GM12878 (cell line): ENCODE measurements around the gene SEC14L1. TPM values are rescaled to one million over a fixed set of nuclear protein-coding genes. Genes with fewer than 3 reads are reported as not detected.

Experiments
- BCL11A ChIP-seq: IDR thresholded peaks from 2 replicates; pipeline ENCODE4 v1.6.1; 2011; ENCODE audit warnings: low read depth, low read length
- BMI1 ChIP-seq: fragments of 450-650 bp; IDR thresholded peaks from 2 replicates; pipeline ENCODE4 v1.6.1; 2016; ENCODE audit warnings: mild to moderate bottlenecking, moderate library complexity, borderline replicate concordance
- BRCA1 ChIP-seq: IDR thresholded peaks from 2 replicates; pipeline ENCODE4 v1.6.1; 2011; ENCODE audit warnings: low read depth, low read length, improper control_type of control experiment
- CHD2 ChIP-seq: IDR thresholded peaks from 2 replicates; pipeline ENCODE4 v1.6.1; 2011; ENCODE audit warnings: low read depth, low read length, improper control_type of control experiment, borderline replicate concordance
- EGR1 ChIP-seq, 2 experiments: IDR thresholded peaks; 1 replicate in 1 of 2; 2 replicates in 1 of 2; pipeline ENCODE4 v1.6.1; 2011 to 2012; ENCODE audit warnings: low read depth in 2 of 2, low read length in 2 of 2, borderline replicate concordance in 1 of 2, mild to moderate bottlenecking in 1 of 2, moderate library complexity in 1 of 2
- EP300 ChIP-seq, 2 experiments: fragments of 150-350 bp in 1 of 2; IDR thresholded peaks; 2 replicates each; pipeline ENCODE4 v1.6.1; 2011 to 2012; ENCODE audit warnings: low read depth in 2 of 2, low read length in 2 of 2, borderline replicate concordance in 1 of 2, improper control_type of control experiment in 1 of 2, inconsistent platforms in 1 of 2; ENCODE audit not compliant: control insufficient read depth in 1 of 2
- EZH2 ChIP-seq: IDR thresholded peaks from 2 replicates; pipeline ENCODE4 v1.6.1; 2012; ENCODE audit warnings: low read depth, mild to moderate bottlenecking, control low read depth, inconsistent platforms, low read length, borderline replicate concordance; ENCODE audit not compliant: control insufficient read depth
- HCFC1 ChIP-seq: fragments of 150-350 bp; IDR thresholded peaks from 2 replicates; pipeline ENCODE4 v1.6.1; 2014; ENCODE audit warnings: low read length
- IRF5 ChIP-seq: fragments of 450-650 bp; IDR thresholded peaks from 2 replicates; pipeline ENCODE4 v1.6.1; 2017; ENCODE audit warnings: borderline replicate concordance
- JUNB ChIP-seq: IDR thresholded peaks from 2 replicates; pipeline ENCODE4 v1.6.1; 2016; ENCODE audit warnings: antibody characterized with exemption, mild to moderate bottlenecking
- JUND ChIP-seq: IDR thresholded peaks from 2 replicates; pipeline ENCODE4 v1.6.1; 2012; ENCODE audit warnings: low read depth, mild to moderate bottlenecking, low read length, improper control_type of control experiment, moderate library complexity
- KAT2A ChIP-seq: conservative IDR thresholded peaks from 2 replicates; pipeline ENCODE4 v1.6.1; 2011; ENCODE audit warnings: low read depth, low read length; ENCODE audit not compliant: control insufficient read depth
- KDM1A ChIP-seq: fragments of 200-600 bp; sonication (generic); IDR thresholded peaks from 2 replicates; pipeline ENCODE4 v1.6.1; 2016; ENCODE audit warnings: borderline replicate concordance
- KLF5 ChIP-seq: fragments of 450-650 bp; IDR thresholded peaks from 2 replicates; pipeline ENCODE4 v1.6.1; 2014; ENCODE audit warnings: mild to moderate bottlenecking; ENCODE audit not compliant: partially characterized antibody
- MEF2A ChIP-seq: IDR thresholded peaks from 2 replicates; pipeline ENCODE4 v1.6.1; 2011; ENCODE audit warnings: low read depth, mild to moderate bottlenecking, low read length, moderate library complexity; ENCODE audit not compliant: insufficient read depth
- MLLT1 ChIP-seq: fragments of 450-650 bp; IDR thresholded peaks from 2 replicates; pipeline ENCODE4 v1.6.1; 2016; ENCODE audit warnings: mild to moderate bottlenecking
- MTA3 ChIP-seq: IDR thresholded peaks from 2 replicates; pipeline ENCODE4 v1.6.1; 2012; ENCODE audit warnings: low read length, inconsistent platforms, borderline replicate concordance
- RELA ChIP-seq: fragments of 450-650 bp; IDR thresholded peaks from 2 replicates; pipeline ENCODE4 v1.8.0; 2014; ENCODE audit warnings: borderline replicate concordance; ENCODE audit not compliant: partially characterized antibody
- RFX5 ChIP-seq: IDR thresholded peaks from 2 replicates; pipeline ENCODE4 v1.6.1; 2011; ENCODE audit warnings: low read depth, low read length, improper control_type of control experiment
- TARDBP ChIP-seq: IDR thresholded peaks from 2 replicates; pipeline ENCODE4 v1.6.1; 2016; ENCODE audit warnings: borderline replicate concordance
- USF1 ChIP-seq: IDR thresholded peaks from 2 replicates; pipeline ENCODE4 v1.6.1; 2011; ENCODE audit warnings: borderline replicate concordance, low read depth, mild to moderate bottlenecking, moderate library complexity, mixed read lengths, low read length; ENCODE audit not compliant: insufficient read depth; ENCODE audit errors: extremely low read length
- polyA plus RNA-seq, 11 experiments: library from polyadenylated mRNA; depleted of rRNA in 4 of 11; unstranded in 6 of 11; stranded (reverse) in 5 of 11; fragments of >200 nt; fragmentation: Nextera tagmentation in 4 of 11; fragmentation: Illumina TruSeq in 1 of 11; extraction: Ambion mirVana in 4 of 11; extraction: Trizol in 1 of 11; gene quantifications; 1 replicate in 1 of 11; 2 replicates in 10 of 11; pipeline versions ENCODE4 v1.2.1 to v1.2.3, GENCODE V29; 2011 to 2016; ENCODE audit warnings: inconsistent platforms in 2 of 11, missing spikeins in 2 of 11, low read depth in 1 of 11
- total RNA-seq, 4 experiments: library from RNA; depleted of rRNA in 3 of 4; stranded (reverse); fragments of >200 nt in 3 of 4; fragmentation: Illumina TruSeq in 1 of 4; extraction: Trizol in 1 of 4; gene quantifications; 2 replicates each; pipeline versions ENCODE4 v1.2.1 to v1.2.3, GENCODE V29; 2013 to 2021
- TF ChIP-seq, protein P1 (sequence below): IDR thresholded peaks from 2 replicates; pipeline ENCODE4 v1.6.1; 2011; ENCODE audit warnings: borderline replicate concordance, low read depth, mild to moderate bottlenecking, moderate library complexity, low read length; ENCODE audit not compliant: insufficient read depth, poor library complexity, severe bottlenecking

The SEC14L1 gene
- total and polyA plus RNA-seq, 10 of the 15 experiments (the other 5 are each of a cell fraction or from before 2014, with no cell fraction given): 6.3 to 66.1 (median 33.5) TPM

- TF ChIP-seq EP300 (IDR thresholded peaks at IDR 0.05; ENCODE audit: borderline replicate concordance in 1 of 2, control insufficient read depth in 1 of 2, low read depth in 2 of 2, low read length in 2 of 2): peak in 1 of 2 experiments; percentile 56; a peak in 2 of 4 replicates
- TF ChIP-seq JUNB: peak; percentile 68
- 0 out of 2 replicates have a peak, but pooled peaks have one; percentile 27 for TF ChIP-seq BCL11A
- peak; percentile 21 for TF ChIP-seq RELA
- TF ChIP-seq RFX5: no peak
- no peak for TF ChIP-seq EGR1 (IDR thresholded peaks at IDR 0.05; ENCODE audit: borderline replicate concordance in 1 of 2, low read depth in 2 of 2, low read length in 2 of 2)
- no peak for TF ChIP-seq KLF5
- TF ChIP-seq MLLT1: no peak
- TF ChIP-seq USF1: no peak
- TF ChIP-seq MEF2A: 0 out of 2 replicates have a peak, but pooled peaks have one; percentile 19
- TF ChIP-seq JUND: no peak
- no peak for TF ChIP-seq KAT2A
- TF ChIP-seq MTA3: 0 out of 2 replicates have a peak, but pooled peaks have one; percentile 63
- TF ChIP-seq BMI1: no peak
- TF ChIP-seq HCFC1: no peak
- TF ChIP-seq TARDBP: no peak
- no peak for TF ChIP-seq CHD2
- no peak for TF ChIP-seq IRF5
- TF ChIP-seq, protein P1, sequence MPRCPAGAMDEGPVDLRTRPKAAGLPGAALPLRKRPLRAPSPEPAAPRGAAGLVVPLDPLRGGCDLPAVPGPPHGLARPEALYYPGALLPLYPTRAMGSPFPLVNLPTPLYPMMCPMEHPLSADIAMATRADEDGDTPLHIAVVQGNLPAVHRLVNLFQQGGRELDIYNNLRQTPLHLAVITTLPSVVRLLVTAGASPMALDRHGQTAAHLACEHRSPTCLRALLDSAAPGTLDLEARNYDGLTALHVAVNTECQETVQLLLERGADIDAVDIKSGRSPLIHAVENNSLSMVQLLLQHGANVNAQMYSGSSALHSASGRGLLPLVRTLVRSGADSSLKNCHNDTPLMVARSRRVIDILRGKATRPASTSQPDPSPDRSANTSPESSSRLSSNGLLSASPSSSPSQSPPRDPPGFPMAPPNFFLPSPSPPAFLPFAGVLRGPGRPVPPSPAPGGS: no peak
- TF ChIP-seq BRCA1: no peak
- TF ChIP-seq KDM1A: no peak
- no peak for TF ChIP-seq EZH2
Observed at GRCh38 chr17:77145612-77146245, 5.0 kb downstream of the SEC14L1 start (continued).
